ENCODE results near the gene MGAT1.

The MGAT1 gene

DNA sequence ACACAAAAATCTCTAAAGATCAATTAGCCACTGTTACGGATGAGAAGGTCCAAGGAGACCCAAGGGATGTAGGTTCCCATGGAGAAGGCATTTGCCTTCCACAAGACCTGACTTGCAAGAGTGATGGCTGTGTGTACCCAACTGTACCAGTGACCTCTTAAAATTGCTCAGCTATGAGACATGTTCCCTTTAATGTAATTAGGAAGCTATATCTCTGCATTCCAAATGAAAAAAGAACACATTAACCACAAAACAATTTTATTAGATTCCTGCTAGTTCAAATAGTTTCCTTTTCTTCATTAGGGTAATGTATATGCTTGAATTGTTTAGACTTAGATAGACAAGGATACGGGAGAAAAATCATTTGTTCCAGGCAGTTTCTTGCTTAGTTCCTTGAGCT, 66.1 kb downstream of the MGAT1 start:
- peaks cover 24% of the 10 kb centered on the region for H3K27me3 Mint-ChIP-seq (ENCODE audit: low read depth)
- H3K9me3 Mint-ChIP-seq = no peaks in the 10 kb centered on the region
- TF ChIP-seq, protein P1, sequence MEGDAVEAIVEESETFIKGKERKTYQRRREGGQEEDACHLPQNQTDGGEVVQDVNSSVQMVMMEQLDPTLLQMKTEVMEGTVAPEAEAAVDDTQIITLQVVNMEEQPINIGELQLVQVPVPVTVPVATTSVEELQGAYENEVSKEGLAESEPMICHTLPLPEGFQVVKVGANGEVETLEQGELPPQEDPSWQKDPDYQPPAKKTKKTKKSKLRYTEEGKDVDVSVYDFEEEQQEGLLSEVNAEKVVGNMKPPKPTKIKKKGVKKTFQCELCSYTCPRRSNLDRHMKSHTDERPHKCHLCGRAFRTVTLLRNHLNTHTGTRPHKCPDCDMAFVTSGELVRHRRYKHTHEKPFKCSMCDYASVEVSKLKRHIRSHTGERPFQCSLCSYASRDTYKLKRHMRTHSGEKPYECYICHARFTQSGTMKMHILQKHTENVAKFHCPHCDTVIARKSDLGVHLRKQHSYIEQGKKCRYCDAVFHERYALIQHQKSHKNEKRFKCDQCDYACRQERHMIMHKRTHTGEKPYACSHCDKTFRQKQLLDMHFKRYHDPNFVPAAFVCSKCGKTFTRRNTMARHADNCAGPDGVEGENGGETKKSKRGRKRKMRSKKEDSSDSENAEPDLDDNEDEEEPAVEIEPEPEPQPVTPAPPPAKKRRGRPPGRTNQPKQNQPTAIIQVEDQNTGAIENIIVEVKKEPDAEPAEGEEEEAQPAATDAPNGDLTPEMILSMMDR (IDR thresholded peaks at IDR 0.05; ENCODE audit: unreplicated experiment in 3 of 3) = no peak
- no peak overlapping the region for H3K4me3 Mint-ChIP-seq
- H3K27ac Mint-ChIP-seq = no peak overlapping the region
- no peaks in the 10 kb centered on the region for H3K4me1 Mint-ChIP-seq
- H3K36me3 Mint-ChIP-seq (ENCODE audit: low read depth) = no peaks in the 10 kb centered on the region
